LHCN-M2 (cell line): ENCODE data around the gene WFDC10A. TPM values are rescaled to one million over a fixed set of nuclear protein-coding genes. Genes with fewer than 3 reads are reported as not detected.
"Not testable (repeated sequence)": the region's sequence is repeated elsewhere in the genome, so short reads cannot be mapped to it uniquely, and the experiment has no call there.

Source experiments
- DNase-seq: peaks from one replicate; pipeline ENCODE4 v3.0.0-alpha.2; 2012; ENCODE audit warnings: low read depth
- polyA plus RNA-seq: library from polyadenylated mRNA; unstranded; fragments of >200 nt; gene quantifications from one replicate; pipeline ENCODE4 v1.2.1, GENCODE V29; 2012; ENCODE audit warnings: missing spikeins
- total RNA-seq: library from RNA; depleted of rRNA; stranded (reverse); fragments of >200 nt; gene quantifications from 2 replicates; pipeline ENCODE4 v1.2.3, GENCODE V29; 2014; rRNA removed

Gene WFDC10A
- not detected in 2 replicates for total RNA-seq
- not detected for polyA plus RNA-seq

DNA sequence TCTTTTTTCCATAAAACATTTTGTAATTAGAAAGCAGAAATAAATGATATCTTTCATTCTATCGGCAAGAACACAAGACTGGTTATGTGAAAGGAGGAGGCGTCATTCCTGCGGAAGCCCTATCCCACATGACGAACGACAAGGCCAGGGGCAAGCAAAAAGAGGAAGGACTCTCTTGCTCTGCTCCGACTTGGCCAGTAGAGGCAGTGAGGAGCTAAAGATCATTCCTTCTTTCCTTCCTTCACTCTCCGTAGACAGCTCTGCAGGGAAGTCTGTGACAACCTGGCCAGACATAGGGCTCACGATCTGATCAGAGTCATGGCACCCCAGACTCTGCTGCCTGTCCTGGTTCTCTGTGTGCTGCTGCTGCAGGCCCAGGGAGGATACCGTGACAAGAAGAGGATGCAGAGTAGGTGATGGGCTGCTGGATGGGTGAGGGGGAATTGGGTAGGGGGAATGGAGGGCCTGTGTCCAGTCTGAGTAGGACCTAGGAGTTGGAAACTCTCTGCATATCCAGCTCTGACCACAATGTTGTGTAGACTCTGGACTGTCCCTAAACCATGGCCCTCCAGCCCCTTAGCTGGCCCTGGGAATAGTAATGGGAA, at the start of gene WFDC10A:
Gene WFDC10A, plus strand, starts transcription at position 244 of the 605 bp plus-strand sequence. Its CDS starts 75 bp downstream, at position 319.
- peak; percentile 49 for DNase-seq

DNA sequence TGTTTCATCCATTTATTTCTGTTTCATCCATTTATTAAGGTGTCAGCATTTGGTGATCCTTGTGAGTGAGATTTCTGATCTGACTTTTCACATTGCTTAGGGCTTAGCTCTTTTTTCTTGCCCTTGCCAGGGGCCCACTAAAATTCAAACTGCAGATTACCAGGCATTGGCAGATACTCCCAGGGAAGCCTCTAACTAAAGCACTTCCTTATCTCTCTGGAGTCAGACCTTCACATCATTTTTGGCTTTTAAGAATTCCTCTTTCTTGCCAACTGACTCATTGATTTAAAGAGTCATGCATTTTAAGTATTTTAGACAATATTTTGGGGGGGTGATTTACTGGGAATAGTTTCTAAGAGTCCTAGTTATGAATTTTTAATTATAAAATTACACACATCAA, 47.8 kb upstream of the WFDC10A start:
- DNase-seq, result no peak

DNA sequence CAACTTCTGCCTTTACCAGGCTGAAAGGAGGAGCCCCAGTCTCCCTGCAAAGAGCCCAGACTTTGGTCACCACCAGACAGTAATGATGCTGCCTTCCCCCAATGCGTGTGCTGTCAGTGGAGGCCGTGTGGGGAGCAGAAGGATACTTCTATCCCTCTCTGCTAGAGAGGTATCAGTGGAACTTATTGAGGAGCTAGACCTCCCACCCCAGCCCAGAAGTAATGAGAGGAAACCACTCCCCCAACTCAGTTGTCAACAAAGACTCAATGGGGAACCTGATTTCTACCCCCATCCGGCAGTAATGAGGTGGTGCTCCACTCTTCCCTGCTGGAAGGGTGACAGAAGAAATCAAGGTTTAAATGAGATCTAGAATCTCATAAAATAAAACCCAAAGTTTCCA, 46.0 kb upstream of the WFDC10A start:
- no peak for DNase-seq

DNA sequence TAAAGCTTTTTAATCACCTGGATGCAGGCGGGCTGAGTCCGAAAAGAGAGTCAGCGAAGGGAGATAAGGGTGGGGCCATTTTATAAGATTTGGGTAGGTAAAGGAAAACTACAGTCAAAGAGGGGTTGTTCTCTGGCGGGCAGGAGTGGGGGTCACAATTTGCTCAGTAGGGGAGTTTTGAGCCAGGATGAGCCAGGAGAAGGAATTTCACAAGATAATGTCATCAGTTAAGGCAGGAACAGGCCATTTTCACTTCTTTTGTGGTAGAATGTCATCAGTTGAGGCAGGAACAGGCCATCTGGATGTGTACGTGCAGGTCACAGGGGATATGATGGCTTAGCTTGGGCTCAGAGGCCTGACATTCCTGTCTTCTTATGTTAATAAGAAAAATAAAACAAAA, 45.2 kb upstream of the WFDC10A start:
- DNase-seq, result not testable (repeated sequence)

DNA sequence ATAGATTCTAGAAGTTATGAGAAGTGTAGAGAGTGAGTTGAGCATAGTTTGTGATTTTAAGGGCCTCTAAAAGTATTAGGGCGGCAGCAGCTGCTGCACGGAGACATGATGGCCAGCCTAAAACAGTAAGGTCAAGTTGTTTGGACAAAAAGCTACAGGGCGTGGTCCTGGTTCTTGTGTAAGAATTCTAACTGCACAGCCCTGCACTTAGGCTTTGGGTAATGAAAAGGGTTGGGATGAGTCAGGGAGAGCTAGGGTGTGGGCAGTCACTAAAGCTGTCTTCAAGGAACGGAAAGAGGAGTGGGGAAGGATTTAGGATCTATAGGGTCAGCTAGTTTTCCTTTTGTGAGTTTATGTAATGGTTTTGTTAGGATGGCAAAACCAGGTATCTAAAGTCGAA, 43.6 kb upstream of the WFDC10A start:
- peak; percentile 46 for DNase-seq

DNA sequence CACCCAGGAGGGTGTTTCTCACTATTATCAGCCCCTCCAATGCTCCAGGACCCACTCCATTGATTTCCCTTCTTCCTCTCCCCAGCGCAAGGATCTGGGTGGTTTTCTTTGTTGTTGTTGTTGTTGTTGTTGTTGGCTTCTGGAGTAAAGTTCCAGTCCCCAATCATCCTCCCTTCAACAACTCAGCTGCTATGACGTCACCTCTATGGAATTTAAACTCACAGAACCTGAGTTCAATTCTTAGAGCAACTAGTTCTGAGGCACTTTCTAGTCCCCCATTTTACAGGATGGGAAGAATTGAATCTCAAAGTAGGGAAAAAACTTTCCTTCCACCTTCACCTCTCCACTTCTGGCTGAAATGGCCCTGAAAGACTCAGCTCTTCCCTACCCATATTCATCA, 40.7 kb upstream of the WFDC10A start:
- DNase-seq, result no peak

DNA sequence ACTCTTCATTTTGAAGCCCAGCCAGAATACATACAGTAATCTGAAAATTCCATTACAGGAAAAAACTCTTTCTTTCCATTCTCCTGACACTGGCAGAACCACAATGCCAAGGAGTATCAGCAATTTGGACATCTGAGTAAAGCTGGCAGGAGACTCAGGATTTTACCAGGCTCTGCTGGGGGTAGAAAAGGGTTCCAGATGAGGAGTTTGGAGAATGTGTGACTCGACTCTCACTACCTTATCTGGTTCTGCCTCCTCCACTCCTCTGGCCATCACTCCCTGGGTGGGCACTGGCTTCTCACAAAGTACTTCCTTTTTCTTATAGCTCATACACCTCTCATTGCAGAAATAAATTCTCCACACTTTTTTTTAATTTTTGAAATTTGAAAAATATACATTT, 39.8 kb upstream of the WFDC10A start:
- no peak for DNase-seq

DNA sequence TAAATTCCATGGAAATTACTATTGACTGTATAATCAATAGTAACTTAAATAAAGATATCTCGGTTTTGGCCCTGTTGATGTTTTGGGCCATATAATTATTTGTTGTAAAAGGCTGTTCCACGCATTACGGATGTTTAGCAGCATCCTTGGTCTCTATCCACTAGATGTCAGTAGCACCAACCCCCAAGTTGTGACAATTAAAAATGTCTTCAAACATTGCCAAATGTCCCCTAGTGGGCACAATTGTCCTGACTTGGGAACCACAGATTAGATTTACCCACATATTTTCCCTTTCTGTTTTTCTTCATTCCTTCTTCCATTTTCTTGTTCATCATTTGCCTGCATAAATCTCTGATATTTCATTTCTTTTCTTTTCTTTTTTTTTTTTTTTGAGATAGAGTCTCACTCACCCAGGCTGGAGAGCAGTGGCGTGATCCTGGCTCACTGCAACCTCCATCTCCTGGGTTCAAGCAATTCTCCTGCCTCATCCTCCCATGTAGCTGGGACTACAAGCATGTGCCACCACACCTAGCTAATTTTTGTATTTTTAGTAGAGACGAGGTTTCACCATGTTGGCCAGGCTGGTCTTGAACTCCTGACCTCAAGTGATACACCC, 36.9 kb upstream of the WFDC10A start:
- peak; percentile 74 for DNase-seq

DNA sequence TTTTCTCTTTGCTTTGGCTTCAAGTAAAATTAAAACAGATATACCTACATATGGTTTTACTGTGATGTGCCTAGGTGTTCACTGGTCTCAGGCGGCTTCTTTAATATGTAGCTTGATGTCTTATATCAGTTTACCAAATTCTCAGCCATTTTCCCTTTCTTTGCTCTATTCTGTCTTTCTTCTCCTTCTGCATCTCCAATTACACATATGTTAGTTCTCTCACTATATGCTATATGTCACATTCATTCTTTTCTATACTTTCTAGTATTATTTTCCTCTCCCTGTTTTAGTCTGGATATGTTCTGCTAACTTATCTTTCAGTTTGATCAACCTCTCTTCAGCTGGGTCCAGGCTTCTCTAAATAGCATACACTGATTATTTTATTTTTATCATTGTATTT, 36.0 kb upstream of the WFDC10A start:
- no peak for DNase-seq

DNA sequence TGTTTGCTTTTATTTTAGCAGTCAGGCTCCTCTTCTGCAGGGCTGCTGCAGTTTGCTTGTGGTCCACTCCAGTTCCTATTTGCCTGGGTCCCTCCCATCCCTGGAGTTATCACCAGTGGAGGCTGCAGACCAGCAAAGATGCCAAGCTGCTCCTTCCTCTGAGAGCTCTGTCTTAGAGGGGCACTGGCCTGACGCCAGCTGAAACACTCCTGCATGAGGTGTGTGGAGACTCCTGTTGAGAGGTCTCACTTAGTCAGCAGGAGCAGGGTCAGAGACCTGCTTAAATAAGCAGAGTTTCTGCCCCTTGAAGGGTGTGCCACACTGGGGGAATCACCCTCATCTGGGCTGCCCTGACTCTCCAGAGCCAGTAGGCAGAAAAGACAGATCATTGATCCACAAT, 34.3 kb upstream of the WFDC10A start:
- no peak for DNase-seq

DNA sequence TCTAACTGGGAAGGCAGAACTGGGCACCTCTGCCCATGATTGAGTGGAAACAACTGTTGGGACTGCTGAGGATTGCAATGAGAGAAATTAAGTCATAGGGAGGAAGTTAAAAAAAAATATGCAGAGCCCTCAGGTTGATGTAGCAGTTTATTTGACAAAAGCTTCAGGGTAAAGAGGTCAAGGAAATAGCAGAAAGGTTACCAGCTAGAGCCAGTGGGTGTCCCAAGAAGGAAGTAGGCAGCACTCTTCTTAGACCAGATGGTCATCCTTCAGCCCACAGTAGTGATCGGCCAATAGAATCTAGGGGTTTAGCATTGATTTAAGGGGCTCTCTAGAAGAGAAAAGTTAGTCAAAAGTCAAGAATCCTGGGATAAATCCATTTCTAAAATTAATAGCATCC, 21.7 kb upstream of the WFDC10A start:
- DNase-seq, result no peak

DNA sequence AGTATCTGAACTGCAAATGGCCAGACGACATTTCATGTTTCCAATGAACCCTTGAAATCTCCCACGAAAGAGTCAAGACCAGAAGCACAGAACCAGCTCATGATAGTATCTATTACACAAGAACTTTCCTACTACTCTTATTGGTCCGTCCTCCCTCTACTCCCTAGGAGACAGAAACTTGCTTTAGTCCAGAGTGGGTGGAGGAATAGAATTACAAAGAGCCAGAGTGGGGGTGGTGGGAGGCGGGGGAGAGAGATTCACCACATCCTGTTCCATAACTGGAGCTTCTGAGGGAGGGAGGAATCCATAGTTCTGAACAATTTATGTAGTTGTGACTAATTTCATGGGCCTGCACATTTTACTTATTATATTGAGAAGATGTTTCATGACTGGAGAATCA, 18.5 kb upstream of the WFDC10A start:
- DNase-seq, result peak; percentile 93

DNA sequence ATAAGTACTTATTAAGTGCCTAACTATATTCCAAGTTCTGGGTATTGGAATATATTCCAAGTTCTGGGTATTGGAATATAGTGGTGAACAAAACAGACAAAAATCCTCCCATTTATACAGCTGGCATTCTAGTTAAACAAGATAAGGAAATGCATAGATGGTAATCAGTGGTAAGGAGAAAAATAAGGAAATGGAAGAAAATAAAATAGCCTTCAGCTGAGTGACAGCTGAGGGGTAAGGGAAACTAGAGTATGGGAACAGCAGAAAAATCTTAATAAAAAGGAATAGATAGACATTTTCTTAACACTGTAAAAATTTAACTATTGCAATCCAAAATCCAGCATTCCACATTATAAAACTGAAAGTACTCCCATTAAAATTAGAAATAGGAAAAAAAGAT, 17.2 kb upstream of the WFDC10A start:
- no peak for DNase-seq

DNA sequence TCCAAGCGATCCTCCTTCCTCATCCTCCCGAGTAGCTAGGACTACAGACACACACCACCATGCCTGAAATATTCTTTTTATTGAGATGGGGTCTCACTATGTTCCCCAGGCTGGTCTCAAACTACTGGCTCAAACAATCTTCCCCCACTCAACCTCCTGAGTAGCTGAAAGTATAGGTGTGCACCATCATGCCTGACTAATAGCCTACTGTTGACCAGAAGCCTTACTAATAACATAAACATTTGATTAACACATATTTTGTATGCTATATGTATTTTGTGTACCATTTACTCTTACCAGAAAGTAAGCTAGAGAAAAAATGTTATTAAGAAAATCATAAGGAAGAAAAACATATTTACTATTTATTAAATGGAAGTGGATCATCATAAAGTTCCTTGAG, 11.9 kb upstream of the WFDC10A start:
- no peak for DNase-seq

DNA sequence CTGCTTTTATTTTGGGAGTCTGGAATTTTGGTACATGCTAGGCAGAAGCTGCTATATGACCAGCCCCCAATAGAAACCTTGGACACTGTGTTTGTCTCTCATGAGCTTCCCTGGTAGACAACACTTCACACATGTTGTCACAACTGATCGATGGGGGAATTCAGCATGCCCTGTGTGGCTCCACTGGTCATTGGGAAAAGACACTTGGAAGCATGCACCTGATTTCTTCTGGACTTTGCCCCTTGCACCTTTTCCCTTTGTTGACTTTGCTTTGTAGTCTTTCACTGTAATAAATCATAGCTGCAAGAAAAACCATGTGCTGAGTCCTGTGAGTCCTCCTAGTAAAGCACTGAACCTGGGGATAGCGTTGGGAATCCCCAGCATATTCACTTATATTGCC, 7.9 kb upstream of the WFDC10A start:
- no peak for DNase-seq

DNA sequence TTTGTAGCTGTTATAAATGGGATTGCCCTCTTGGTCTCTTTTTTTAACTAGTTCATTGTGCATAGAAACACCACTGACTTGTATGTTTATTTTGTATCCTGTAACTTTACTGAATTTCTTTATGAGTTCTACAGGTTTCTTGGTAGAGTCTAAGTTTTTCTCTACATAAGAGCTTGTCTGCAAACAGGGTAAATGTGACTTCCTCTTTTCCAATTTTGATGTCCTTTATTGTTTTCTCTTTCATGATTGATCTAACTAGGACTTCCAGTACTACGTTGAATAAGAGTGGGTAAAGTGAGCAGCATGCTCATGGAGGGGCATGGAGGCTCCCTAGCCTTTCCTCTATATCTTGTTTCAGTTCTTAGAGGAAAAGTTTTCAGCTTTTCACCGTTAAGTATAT, 3.0 kb upstream of the WFDC10A start:
- no peak for DNase-seq

DNA sequence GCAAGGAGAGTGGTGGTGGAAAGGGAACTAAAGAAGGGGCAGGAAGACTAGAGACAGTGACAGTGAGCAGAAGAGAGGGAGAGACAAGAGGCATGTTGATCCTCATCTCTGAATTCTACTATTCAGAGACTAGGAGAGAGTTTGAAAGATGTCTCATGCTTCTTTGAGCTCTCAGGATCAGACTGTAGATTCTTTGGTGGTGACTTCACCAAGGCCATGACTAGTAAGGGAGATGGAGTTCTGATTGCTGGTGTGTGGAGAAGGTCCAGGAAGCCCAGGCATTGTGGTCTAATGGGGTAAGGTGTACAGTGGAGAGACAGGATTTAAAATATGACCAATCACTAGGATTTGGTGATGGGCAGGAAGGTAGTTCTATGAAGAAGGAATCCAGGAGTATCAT, 832 bp downstream of the WFDC10A start:
- DNase-seq, result no peak

DNA sequence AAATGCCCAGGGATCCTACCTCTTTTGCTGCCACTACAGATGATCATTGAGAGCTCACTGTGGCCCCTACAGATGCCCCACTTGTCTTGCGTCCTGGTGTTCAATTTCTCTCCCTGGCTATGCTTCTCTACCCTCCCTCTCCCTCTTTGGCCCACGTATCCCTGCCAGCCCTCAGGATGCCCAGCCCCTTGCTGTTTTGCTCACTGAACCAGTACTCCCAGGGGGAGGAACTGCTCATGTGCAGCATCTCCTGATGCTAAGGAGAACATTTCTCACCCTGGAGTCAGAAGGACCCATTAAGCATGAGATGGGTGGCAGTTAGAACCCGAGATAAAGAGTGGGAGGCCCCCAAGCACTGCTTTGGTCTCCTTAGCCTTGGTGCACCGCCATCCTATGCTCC, 1.6 kb downstream of the WFDC10A start, which contains the start of gene WFDC9:
Gene WFDC9, minus strand, starts transcription at position 101 of the 400 bp plus-strand sequence. CDS start 21,103 bp downstream, outside the sequence.
- no peak for DNase-seq

DNA sequence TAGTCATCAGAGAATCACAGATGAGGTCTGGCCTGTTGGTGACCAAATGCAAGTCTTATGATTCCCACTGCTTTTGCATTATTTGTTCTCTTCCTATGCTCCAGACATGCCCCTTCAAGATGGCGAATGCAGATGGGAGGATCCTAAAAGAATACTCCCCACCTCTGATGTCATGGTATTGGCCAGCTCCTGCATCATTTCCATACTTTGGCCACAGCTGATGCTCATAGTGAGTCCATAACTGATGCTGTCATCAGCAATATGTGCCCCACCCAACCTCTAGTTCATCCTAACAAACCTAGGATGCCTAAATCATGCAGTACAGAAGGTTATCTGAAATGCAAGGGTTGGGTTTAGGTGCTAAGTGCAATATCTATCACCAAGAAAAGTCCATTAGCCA, 7.0 kb downstream of the WFDC10A start:
- DNase-seq, result no peak

DNA sequence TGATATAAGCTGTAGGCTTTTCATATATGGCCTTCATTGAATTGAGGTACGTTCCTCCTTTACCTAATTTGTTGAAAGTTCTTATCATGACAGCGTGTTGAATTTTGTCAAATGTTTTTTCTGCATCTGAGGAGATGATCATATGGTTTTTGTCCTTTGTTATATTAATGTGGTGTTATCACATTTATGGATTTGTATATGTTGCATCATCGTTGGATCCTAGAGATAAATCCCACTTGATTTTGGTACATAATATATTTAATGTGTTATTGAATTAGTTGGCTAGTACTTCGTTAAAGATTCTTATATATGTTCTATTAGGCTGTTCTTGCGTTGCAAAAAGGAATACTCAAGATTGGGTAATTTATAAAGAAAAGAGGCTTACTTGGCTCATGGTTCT, 10.1 kb downstream of the WFDC10A start:
- no peak for DNase-seq

DNA sequence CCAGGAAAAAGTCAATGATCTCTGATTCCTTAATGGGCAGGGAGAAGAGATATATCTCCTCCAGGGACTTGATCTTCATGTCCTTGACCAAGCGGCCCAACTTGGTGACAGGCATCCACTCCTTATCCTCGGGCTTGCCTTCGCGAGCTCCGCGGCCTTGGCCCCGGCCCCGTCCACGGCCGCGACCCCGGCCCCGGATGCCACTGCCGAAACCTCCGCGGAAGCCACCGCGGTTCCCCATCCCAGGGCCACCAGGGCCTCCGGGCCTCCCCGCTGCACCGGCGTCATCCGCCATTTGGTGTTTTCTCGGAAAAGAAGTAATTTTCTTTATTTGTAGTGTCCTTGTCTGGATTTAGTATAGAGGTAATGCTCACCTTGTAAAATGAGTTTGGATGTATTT, 11.5 kb downstream of the WFDC10A start:
- not testable (repeated sequence) for DNase-seq

DNA sequence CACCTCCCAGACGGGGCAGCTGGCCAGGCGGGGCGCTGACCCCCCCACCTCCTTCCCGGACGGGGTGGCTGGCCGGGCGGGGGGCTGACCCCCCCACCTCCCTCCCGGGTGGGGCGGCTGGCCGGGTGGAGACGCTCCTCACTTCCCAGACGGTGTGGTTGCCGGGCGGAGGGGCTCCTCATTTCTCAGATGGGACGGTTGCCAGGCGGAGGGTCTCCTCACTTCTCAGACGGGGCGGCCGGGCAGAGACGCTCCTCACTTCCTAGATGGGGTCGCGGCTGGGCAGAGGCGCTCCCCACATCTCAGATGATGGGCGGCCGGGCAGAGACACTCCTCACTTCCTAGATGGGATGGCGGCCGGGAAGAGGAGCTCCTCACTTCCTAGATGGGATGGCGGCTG, 16.3 kb downstream of the WFDC10A start:
- DNase-seq, result not testable (repeated sequence)

DNA sequence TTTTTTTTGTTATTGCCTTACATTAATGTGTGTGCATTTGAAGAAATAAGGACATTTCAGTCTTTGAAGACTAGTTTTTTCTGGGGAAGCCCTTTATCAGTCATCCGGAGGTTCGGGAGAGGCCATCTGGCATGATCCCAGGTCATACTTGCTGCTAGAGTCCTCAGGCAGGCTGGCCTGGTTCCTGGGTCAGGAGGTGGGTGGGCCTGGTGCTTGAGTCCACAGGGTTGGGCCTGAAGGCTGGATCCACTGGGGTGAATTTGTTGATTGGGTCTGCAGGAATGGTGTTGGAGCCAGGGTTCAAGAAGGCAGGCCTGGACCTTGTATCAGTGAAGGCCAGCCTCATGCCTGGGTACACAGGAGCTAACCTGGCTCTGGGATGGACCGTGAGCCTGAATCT, 17.3 kb downstream of the WFDC10A start:
- no peak for DNase-seq
